HepG2 (cell line): ENCODE measurements around the gene CNTD1. TPM values are rescaled to one million over a fixed set of nuclear protein-coding genes. Genes with fewer than 3 reads are reported as not detected.
A peak's percentile ranks its signal among the peaks of the same experiment; 100 is the strongest.

Experiments used
- ATAC-seq: fragments of 200-7000 bp; cut with Tn5 transposase; 3 replicates; pipeline ENCODE4 v1.9.1; 2020; ENCODE audit warnings: mild to moderate bottlenecking, moderate library complexity
- BruUV-seq: library from RNA; stranded (reverse); fragments of 400-500 nt; replicated peaks from 2 replicates; lab custom pipeline; 2021; lab: Mats Ljungman, UMichigan
- CTCF ChIA-PET: fragments of 300-600 bp; formaldehyde crosslinking; extraction: SDS; loops from one replicate; lab custom pipeline; 2021; ENCODE audit warnings: low total read pairs, inconsistent platforms, low intra/inter-chr PET ratio; lab: Yijun Ruan, JAX
- POLR2A ChIA-PET: fragments of 350-600 bp; sonication (Branson Sonifier 250); formaldehyde crosslinking; loops from one replicate; lab custom pipeline; 2020; ENCODE audit warnings: antibody characterized with exemption, inconsistent platforms; lab: Yijun Ruan, JAX
- DNase-seq: peaks from one replicate; pipeline ENCODE4 v3.0.0-alpha.2; 2015; ENCODE audit warnings: low spot score
- FAIRE-seq: peaks from 3 replicates; lab custom pipeline; 2011; peaks lifted over from hg19 to GRCh38; lab: Jason Lieb, UNC
- H2AFZ ChIP-seq: one replicate; pipeline ENCODE4 v1.6.1; 2011; ENCODE audit warnings: low read length, inconsistent platforms
- H3K27ac ChIP-seq: fragments of 300-600 bp; 3 replicates; pipeline ENCODE4 v1.8.0; 2011; ENCODE audit warnings: mixed run types, mild to moderate bottlenecking, mixed read lengths, low read length, inconsistent platforms; ENCODE audit not compliant: insufficient read depth; ENCODE audit errors: extremely low read length
- H3K27me3 ChIP-seq, 2 experiments: fragments of 200-600 bp in 1 of 2; 2 replicates in 1 of 2; 3 replicates in 1 of 2; pipeline versions ENCODE4 v1.6.0 to v1.8.0; 2011; ENCODE audit warnings: low read length in 2 of 2, mild to moderate bottlenecking in 2 of 2, moderate library complexity in 2 of 2, inconsistent platforms in 1 of 2; ENCODE audit not compliant: insufficient read depth in 2 of 2, control insufficient read depth in 1 of 2
- H3K36me3 ChIP-seq, 2 experiments: fragments of 200-600 bp in 1 of 2; replicated peaks in 1 of 2; 2 replicates in 1 of 2; 3 replicates in 1 of 2; pipeline versions ENCODE4 v1.5.1 to v1.8.0; 2011; ENCODE audit warnings: low read length in 2 of 2, inconsistent platforms in 1 of 2; ENCODE audit not compliant: insufficient read depth in 2 of 2, control insufficient read depth in 1 of 2
- H3K4me1 ChIP-seq: 2 replicates; pipeline ENCODE4 v1.5.1; 2012; ENCODE audit warnings: low read length, inconsistent platforms; ENCODE audit not compliant: insufficient read depth
- H3K4me2 ChIP-seq: 2 replicates; pipeline ENCODE4 v1.6.0; 2011; ENCODE audit warnings: low read depth, low read length, inconsistent platforms
- H3K4me3 ChIP-seq, 3 experiments: fragments of 200-600 bp in 1 of 3; sonication (generic), shearing (Covaris generic) in 1 of 3; replicated peaks in 1 of 3; 2 replicates each; pipeline ENCODE4 v1.5.1; 2011 to 2016; ENCODE audit warnings: low read length in 3 of 3, inconsistent platforms in 2 of 3, low read depth in 2 of 3, mild to moderate bottlenecking in 2 of 3, control low read depth in 1 of 3, mixed read lengths in 1 of 3; ENCODE audit not compliant: insufficient read depth in 1 of 3
- H3K79me2 ChIP-seq: one replicate; pipeline ENCODE4 v1.6.1; 2011; ENCODE audit warnings: low read length, inconsistent platforms; ENCODE audit not compliant: insufficient read depth
- H3K9ac ChIP-seq: 2 replicates; pipeline ENCODE4 v1.6.0; 2011; ENCODE audit warnings: mild to moderate bottlenecking, low read depth, low read length, inconsistent platforms; ENCODE audit not compliant: insufficient read depth
- H3K9me3 ChIP-seq: 2 replicates; pipeline ENCODE4 v1.5.1; 2012; ENCODE audit warnings: mild to moderate bottlenecking, low read length
- H4K20me1 ChIP-seq: 2 replicates; pipeline ENCODE4 v1.6.0; 2011; ENCODE audit warnings: inconsistent platforms, mild to moderate bottlenecking, low read length, moderate library complexity; ENCODE audit not compliant: insufficient read depth
- FOXJ3 ChIP-seq: sonication (generic); formaldehyde crosslinking; IDR thresholded peaks from 2 replicates; pipeline ENCODE4 v1.4.0; 2020; ENCODE audit warnings: missing genetic modification reagents, mild to moderate bottlenecking, borderline replicate concordance
- FOXP1 ChIP-seq, 2 experiments: fragments of 450-650 bp in 1 of 2; IDR thresholded peaks; 2 replicates each; pipeline ENCODE4 v1.6.1; 2017 to 2018; ENCODE audit warnings: antibody characterized with exemption in 1 of 2
- GABPB1 ChIP-seq: IDR thresholded peaks from 2 replicates; pipeline ENCODE4 v1.6.1; 2016; ENCODE audit warnings: mild to moderate bottlenecking, missing genetic modification reagents, moderate library complexity, missing compliant biosample characterization
- GLI4 ChIP-seq: sonication (generic); formaldehyde crosslinking; IDR thresholded peaks from 2 replicates; pipeline ENCODE4 v1.5.1; 2020; ENCODE audit warnings: missing genetic modification reagents, mild to moderate bottlenecking, moderate library complexity, borderline replicate concordance
- GMEB1 ChIP-seq: sonication (generic); formaldehyde crosslinking; IDR thresholded peaks from 2 replicates; pipeline ENCODE4 v1.5.1; 2020; ENCODE audit warnings: missing genetic modification reagents, mild to moderate bottlenecking, borderline replicate concordance
- PAWR ChIP-seq: sonication (generic); formaldehyde crosslinking; IDR thresholded peaks from 2 replicates; pipeline ENCODE4 v1.4.0; 2020; ENCODE audit warnings: missing genetic modification reagents, mild to moderate bottlenecking, borderline replicate concordance
- RNF219 ChIP-seq: sonication (generic); formaldehyde crosslinking; IDR thresholded peaks from 2 replicates; pipeline ENCODE4 v1.5.0; 2020; ENCODE audit warnings: mild to moderate bottlenecking, missing genetic modification reagents
- ZBTB3 ChIP-seq: sonication (generic); formaldehyde crosslinking; IDR thresholded peaks from 2 replicates; pipeline ENCODE4 v1.4.0; 2020; ENCODE audit warnings: low read depth, mild to moderate bottlenecking, moderate library complexity, missing genetic modification reagents, borderline replicate concordance
- ZNF225 ChIP-seq: sonication (generic); formaldehyde crosslinking; IDR thresholded peaks from 2 replicates; pipeline ENCODE4 v1.4.0; 2020; ENCODE audit warnings: mild to moderate bottlenecking, missing genetic modification reagents
- ZNF256 ChIP-seq: sonication (generic); formaldehyde crosslinking; conservative IDR thresholded peaks from 2 replicates; pipeline ENCODE4 v1.4.0; 2020; ENCODE audit warnings: missing genetic modification reagents
- ZNF556 ChIP-seq: sonication (generic); formaldehyde crosslinking; IDR thresholded peaks from 2 replicates; pipeline ENCODE4 v1.4.0; 2020; ENCODE audit warnings: mild to moderate bottlenecking, missing genetic modification reagents, borderline replicate concordance
- ZNF674 ChIP-seq: sonication (generic); formaldehyde crosslinking; IDR thresholded peaks from 2 replicates; pipeline ENCODE4 v1.5.0; 2020; ENCODE audit warnings: low read depth, mild to moderate bottlenecking, missing genetic modification reagents
- ZNF775 ChIP-seq: sonication (generic); formaldehyde crosslinking; IDR thresholded peaks from 2 replicates; pipeline ENCODE4 v1.4.0; 2020; ENCODE audit warnings: missing genetic modification reagents, mild to moderate bottlenecking, moderate library complexity, borderline replicate concordance
- ZNF782 ChIP-seq: sonication (generic); formaldehyde crosslinking; IDR thresholded peaks from 2 replicates; pipeline ENCODE4 v1.4.0; 2020; ENCODE audit warnings: missing genetic modification reagents, mild to moderate bottlenecking, borderline replicate concordance
- WGBS: methylation state at CpG from one replicate; pipeline ENCODE4 v1.1.6; 2017; ENCODE audit warnings: low lambda C conversion rate; 5-methylcytosine and 5-hydroxymethylcytosine counted together
- in situ Hi-C: cut with HindIII; loops from 2 replicates; pipeline ENCODE4 v1.10.0; 2017; ENCODE audit warnings: low pct_unique_long_range_greater_than_20kb; ENCODE audit not compliant: extremely low pct_ligation_motif_present
- intact Hi-C: fragments of 100-400 bp; cut with micrococcal nuclease; formaldehyde crosslinking; loops from one replicate; pipeline ENCODE4 v1.10.0; 2022; ENCODE audit not compliant: unreplicated experiment
- polyA plus RNA-seq, 8 experiments: library from polyadenylated mRNA; depleted of rRNA in 3 of 8; stranded (reverse) in 7 of 8; unstranded in 1 of 8; fragments of >200 nt; fragmentation: Illumina TruSeq in 4 of 8; extraction: Trizol in 4 of 8; gene quantifications; 2 replicates each; pipeline versions ENCODE4 v1.2.1 to v1.2.3, GENCODE V29; 2011 to 2016; ENCODE audit warnings: low read depth in 4 of 8, missing spikeins in 1 of 8, mixed read lengths in 1 of 8; ENCODE audit not compliant: insufficient read depth in 1 of 8
- total RNA-seq, 5 experiments: library from RNA; depleted of rRNA; stranded (reverse); fragments of >200 nt; fragmentation: Illumina TruSeq; extraction: Trizol; gene quantifications; 2 replicates each; pipeline ENCODE4 v1.2.3, GENCODE V29; 2016; ENCODE audit warnings: low read depth in 1 of 5
- TF ChIP-seq, protein P1 (sequence below): sonication (generic); formaldehyde crosslinking; IDR thresholded peaks from 2 replicates; pipeline ENCODE4 v1.5.0; 2020; ENCODE audit warnings: missing genetic modification reagents
- TF ChIP-seq, protein P2 (sequence below): IDR thresholded peaks from 2 replicates; pipeline ENCODE4 v1.6.1; 2016; ENCODE audit warnings: control low read depth

The CNTD1 gene
- total and polyA plus RNA-seq, 2 of the 13 experiments (the other 11 are each of a cell fraction or from before 2014, with no cell fraction given) = 0.11 to 0.15 TPM

DNA sequence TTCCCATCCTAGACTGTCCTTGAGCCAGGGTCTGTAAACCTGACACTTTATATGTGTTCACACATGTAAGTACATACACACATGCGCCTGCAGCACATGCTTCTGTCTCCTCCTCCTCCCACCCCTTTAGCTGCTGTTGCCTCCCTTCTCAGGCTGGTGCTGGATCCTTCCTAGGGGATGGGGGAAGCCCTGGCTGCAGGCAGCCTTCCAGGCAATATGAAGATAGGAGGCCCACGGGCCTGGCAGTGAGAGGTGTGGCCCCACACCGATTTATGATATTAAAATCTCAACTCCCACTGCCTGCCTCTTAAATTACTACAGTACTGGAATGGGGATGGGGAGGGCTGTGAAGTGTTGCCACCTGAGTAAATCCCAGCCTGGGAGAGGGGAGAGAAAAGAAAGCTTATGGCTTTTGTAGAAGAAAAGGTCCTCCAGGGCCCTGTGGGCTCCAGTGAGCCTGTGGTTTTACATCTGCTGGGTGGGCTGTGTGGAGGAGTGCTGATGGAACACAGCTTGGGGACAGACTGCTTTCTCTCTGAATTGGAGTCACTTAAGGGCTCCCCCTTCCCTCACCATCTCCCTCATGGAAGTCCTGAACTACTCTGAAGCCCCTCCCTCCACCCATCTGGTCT, 19.2 kb upstream of the CNTD1 start:
- ATAC-seq (peak; percentile 0; the same call in 1 of the 3 replicates), FAIRE-seq (no peak), DNase-seq (no peak)
- Histone ChIP-seq H3K36me3 (peaks cover 15 to 33% of the 10 kb centered on the region in 2 experiments; a peak in 4 of 5 replicates), H3K27me3 (no peaks in the 10 kb centered on the region; a peak in 1 of 5 replicates), H3K4me3 (peak overlapping the region in 1 of 3 experiments; percentile 92; a peak in 1 of 6 replicates), H3K4me2 (peak overlapping the region; percentile 99), H3K9ac (peak overlapping the region; percentile 45), H2AFZ (no peak overlapping the region), H3K9me3 (no peaks in the 10 kb centered on the region), H3K79me2 (peaks cover 34% of the 10 kb centered on the region), H3K4me1 (peaks cover 71% of the 10 kb centered on the region), H4K20me1 (peaks cover 4% of the 10 kb centered on the region; the same call in 1 of the 2 replicates), H3K27ac (peak overlapping the region; percentile 98)
- no TSS peak for BruUV-seq
- intact Hi-C loops = no loop called here
- 65% methylated on average over 3 of the region's 3 CpGs for WGBS
- in situ Hi-C loops = no loop called here
- POLR2A ChIA-PET = interaction anchor here (0.6 to 8.4 kb wide), 30 partner anchors 9 to 536 kb away, joined by 3 to 278 read pairs (median 6); partner anchors contain the start of genes BECN1, CNTD1, CNTNAP1 and COA3
- CTCF ChIA-PET = interaction anchor here (1.0 kb wide), 2 partner anchors 44 to 59 kb away, joined by 3 to 4 read pairs; partner anchors contain the start of gene BECN1
- TF ChIP-seq ZNF775 (CRISPR knock-in tag) = 0 out of 2 replicates have a peak, but pooled peaks have one; percentile 45
- 0 out of 2 replicates have a peak, but pooled peaks have one; percentile 5 for TF ChIP-seq ZNF782 (CRISPR knock-in tag)
- TF ChIP-seq FOXJ3 = 0 out of 2 replicates have a peak, but pooled peaks have one; percentile 36
- peak; percentile 3; the same call in 1 of the 2 replicates for TF ChIP-seq ZNF556 (CRISPR knock-in tag)
- TF ChIP-seq, protein P1, sequence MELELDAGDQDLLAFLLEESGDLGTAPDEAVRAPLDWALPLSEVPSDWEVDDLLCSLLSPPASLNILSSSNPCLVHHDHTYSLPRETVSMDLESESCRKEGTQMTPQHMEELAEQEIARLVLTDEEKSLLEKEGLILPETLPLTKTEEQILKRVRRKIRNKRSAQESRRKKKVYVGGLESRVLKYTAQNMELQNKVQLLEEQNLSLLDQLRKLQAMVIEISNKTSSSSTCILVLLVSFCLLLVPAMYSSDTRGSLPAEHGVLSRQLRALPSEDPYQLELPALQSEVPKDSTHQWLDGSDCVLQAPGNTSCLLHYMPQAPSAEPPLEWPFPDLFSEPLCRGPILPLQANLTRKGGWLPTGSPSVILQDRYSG (CRISPR knock-in tag) = 0 out of 2 replicates have a peak, but pooled peaks have one; percentile 42
- TF ChIP-seq GABPB1 = no peak
- 0 out of 2 replicates have a peak, but pooled peaks have one; percentile 70 for TF ChIP-seq ZNF674 (CRISPR knock-in tag)
- TF ChIP-seq ZNF225 = no peak
- TF ChIP-seq ZBTB3 (CRISPR knock-in tag) = peak; percentile 91
- 0 out of 2 replicates have a peak, but pooled peaks have one; percentile 32 for TF ChIP-seq GLI4 (CRISPR knock-in tag)
- no peak for TF ChIP-seq FOXP1 (IDR thresholded peaks at IDR 0.05)
- no peak for TF ChIP-seq FOXP1 (CRISPR knock-in tag; IDR thresholded peaks at IDR 0.05)
- TF ChIP-seq PAWR = peak; percentile 44; the same call in 1 of the 2 replicates
- TF ChIP-seq, protein P2, sequence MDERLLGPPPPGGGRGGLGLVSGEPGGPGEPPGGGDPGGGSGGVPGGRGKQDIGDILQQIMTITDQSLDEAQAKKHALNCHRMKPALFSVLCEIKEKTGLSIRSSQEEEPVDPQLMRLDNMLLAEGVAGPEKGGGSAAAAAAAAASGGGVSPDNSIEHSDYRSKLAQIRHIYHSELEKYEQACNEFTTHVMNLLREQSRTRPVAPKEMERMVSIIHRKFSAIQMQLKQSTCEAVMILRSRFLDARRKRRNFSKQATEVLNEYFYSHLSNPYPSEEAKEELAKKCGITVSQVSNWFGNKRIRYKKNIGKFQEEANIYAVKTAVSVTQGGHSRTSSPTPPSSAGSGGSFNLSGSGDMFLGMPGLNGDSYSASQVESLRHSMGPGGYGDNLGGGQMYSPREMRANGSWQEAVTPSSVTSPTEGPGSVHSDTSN (CRISPR knock-in tag) = 0 out of 2 replicates have a peak, but pooled peaks have one; percentile 3
- TF ChIP-seq RNF219 (CRISPR knock-in tag) = 0 out of 2 replicates have a peak, but pooled peaks have one; percentile 25
- TF ChIP-seq ZNF256 = 0 out of 2 replicates have a peak, but pooled peaks have one; percentile 36
- 0 out of 2 replicates have a peak, but pooled peaks have one; percentile 63 for TF ChIP-seq GMEB1 (CRISPR knock-in tag)
